GM23338 (cell line): ENCODE data around the gene VN1R5. TPM values are rescaled to one million over a fixed set of nuclear protein-coding genes. Genes with fewer than 3 reads are reported as not detected.

Source experiments
- ATAC-seq: fragments of 200-7000 bp; cut with Tn5 transposase; 3 replicates; pipeline ENCODE4 v1.9.1; 2020
- DNase-seq: peaks from one replicate; pipeline ENCODE4 v3.0.0-alpha.2; 2015; ENCODE audit warnings: low spot score
- H2AFZ ChIP-seq: fragments of 200-600 bp; sonication (generic); 2 replicates; pipeline ENCODE4 v1.8.0; 2016; ENCODE audit warnings: antibody characterized with exemption, mild to moderate bottlenecking, moderate library complexity
- H3F3A ChIP-seq: fragments of 200-600 bp; sonication (generic); replicated peaks from 2 replicates; pipeline ENCODE4 v1.8.0; 2017; ENCODE audit warnings: antibody characterized with exemption, mixed run types, low read depth
- H3K27ac ChIP-seq: fragments of 200-600 bp; sonication (generic); 2 replicates; pipeline ENCODE4 v1.6.1; 2016; ENCODE audit warnings: low read depth
- H3K27me3 ChIP-seq: fragments of 200-600 bp; sonication (generic); 2 replicates; pipeline ENCODE4 v1.8.0; 2016; ENCODE audit warnings: mild to moderate bottlenecking, mixed run types, moderate library complexity; ENCODE audit not compliant: insufficient read depth
- H3K36me3 ChIP-seq: fragments of 200-600 bp; sonication (generic); 2 replicates; pipeline ENCODE4 v1.8.0; 2016; ENCODE audit warnings: mild to moderate bottlenecking; ENCODE audit not compliant: insufficient read depth
- H3K4me1 ChIP-seq: fragments of 200-600 bp; sonication (generic); 2 replicates; pipeline ENCODE4 v1.8.0; 2016; ENCODE audit warnings: mild to moderate bottlenecking, moderate library complexity; ENCODE audit not compliant: insufficient read depth
- H3K4me2 ChIP-seq: fragments of 200-600 bp; sonication (generic); 2 replicates; pipeline ENCODE4 v1.7.1; 2017; ENCODE audit warnings: mixed run types
- H3K4me3 ChIP-seq: fragments of 200-600 bp; sonication (generic); 2 replicates; pipeline ENCODE4 v1.6.1; 2016; ENCODE audit warnings: mixed run types
- H3K79me2 ChIP-seq: fragments of 200-600 bp; sonication (generic); replicated peaks from 2 replicates; pipeline ENCODE4 v1.8.0; 2017; ENCODE audit warnings: mild to moderate bottlenecking; ENCODE audit not compliant: insufficient read depth
- H3K9me2 ChIP-seq: fragments of 200-600 bp; sonication (generic); 2 replicates; pipeline ENCODE4 v1.8.0; 2017; ENCODE audit not compliant: insufficient read depth
- H4K20me1 ChIP-seq: fragments of 200-600 bp; sonication (generic); replicated peaks from 2 replicates; pipeline ENCODE4 v1.8.0; 2017; ENCODE audit warnings: mild to moderate bottlenecking; ENCODE audit not compliant: insufficient read depth
- H3K27ac Mint-ChIP-seq: 2 replicates; pipeline ENCODE4 v1.8.0; 2020; ENCODE audit warnings: inconsistent platforms, mild to moderate bottlenecking, moderate library complexity, mixed read lengths
- H3K27me3 Mint-ChIP-seq: 3 replicates; pipeline ENCODE4 v1.8.0; 2022; ENCODE audit warnings: low read depth, mild to moderate bottlenecking, moderate library complexity, mixed read lengths, inconsistent platforms; ENCODE audit not compliant: insufficient read depth, poor library complexity
- H3K36me3 Mint-ChIP-seq: 3 replicates; pipeline ENCODE4 v1.8.0; 2021; ENCODE audit warnings: low read depth, mild to moderate bottlenecking, inconsistent platforms, moderate library complexity, mixed read lengths
- H3K4me1 Mint-ChIP-seq: 3 replicates; pipeline ENCODE4 v1.8.0; 2020; ENCODE audit warnings: mild to moderate bottlenecking, inconsistent platforms, mixed read lengths
- H3K4me3 Mint-ChIP-seq: 3 replicates; pipeline ENCODE4 v1.8.0; 2021; ENCODE audit warnings: moderate library complexity, mild to moderate bottlenecking, inconsistent platforms, mixed read lengths
- H3K9me3 Mint-ChIP-seq: 3 replicates; pipeline ENCODE4 v1.8.0; 2020; ENCODE audit warnings: moderate library complexity, mild to moderate bottlenecking, inconsistent platforms, mixed read lengths
- ZNF114 ChIP-seq: fragments of 250-450 bp; sonication (Bioruptor Pico); IDR thresholded peaks from 2 replicates; pipeline ENCODE4 v1.5.0; 2020; ENCODE audit warnings: mild to moderate bottlenecking, moderate library complexity
- ZNF331 ChIP-seq: fragments of 250-450 bp; sonication (Bioruptor Pico); IDR thresholded peaks from 2 replicates; pipeline ENCODE4 v1.5.0; 2020; ENCODE audit warnings: low read depth, mild to moderate bottlenecking, moderate library complexity
- polyA plus RNA-seq: library from polyadenylated mRNA; unstranded; fragments of >200 nt; fragmentation: Nextera tagmentation; extraction: Ambion mirVana; gene quantifications from 2 replicates; pipeline ENCODE4 v1.2.1, GENCODE V29; 2016
- total RNA-seq: library from RNA; depleted of rRNA; stranded (reverse); fragments of >200 nt; shearing (Covaris generic); gene quantifications from 2 replicates; pipeline ENCODE4 v1.2.3, GENCODE V29; 2014
- TF ChIP-seq, protein P1 (sequence below): fragments of 250-450 bp; sonication (Bioruptor Pico); IDR thresholded peaks from 2 replicates; pipeline ENCODE4 v1.5.0; 2020; ENCODE audit warnings: mild to moderate bottlenecking, moderate library complexity

Gene VN1R5
- total and polyA plus RNA-seq, 2 experiments from 2014 or later: not detected

GRCh38 chr1:247290576-247290975 lies 34.7 kb downstream of the VN1R5 start (continued):
- TF ChIP-seq, protein P1, sequence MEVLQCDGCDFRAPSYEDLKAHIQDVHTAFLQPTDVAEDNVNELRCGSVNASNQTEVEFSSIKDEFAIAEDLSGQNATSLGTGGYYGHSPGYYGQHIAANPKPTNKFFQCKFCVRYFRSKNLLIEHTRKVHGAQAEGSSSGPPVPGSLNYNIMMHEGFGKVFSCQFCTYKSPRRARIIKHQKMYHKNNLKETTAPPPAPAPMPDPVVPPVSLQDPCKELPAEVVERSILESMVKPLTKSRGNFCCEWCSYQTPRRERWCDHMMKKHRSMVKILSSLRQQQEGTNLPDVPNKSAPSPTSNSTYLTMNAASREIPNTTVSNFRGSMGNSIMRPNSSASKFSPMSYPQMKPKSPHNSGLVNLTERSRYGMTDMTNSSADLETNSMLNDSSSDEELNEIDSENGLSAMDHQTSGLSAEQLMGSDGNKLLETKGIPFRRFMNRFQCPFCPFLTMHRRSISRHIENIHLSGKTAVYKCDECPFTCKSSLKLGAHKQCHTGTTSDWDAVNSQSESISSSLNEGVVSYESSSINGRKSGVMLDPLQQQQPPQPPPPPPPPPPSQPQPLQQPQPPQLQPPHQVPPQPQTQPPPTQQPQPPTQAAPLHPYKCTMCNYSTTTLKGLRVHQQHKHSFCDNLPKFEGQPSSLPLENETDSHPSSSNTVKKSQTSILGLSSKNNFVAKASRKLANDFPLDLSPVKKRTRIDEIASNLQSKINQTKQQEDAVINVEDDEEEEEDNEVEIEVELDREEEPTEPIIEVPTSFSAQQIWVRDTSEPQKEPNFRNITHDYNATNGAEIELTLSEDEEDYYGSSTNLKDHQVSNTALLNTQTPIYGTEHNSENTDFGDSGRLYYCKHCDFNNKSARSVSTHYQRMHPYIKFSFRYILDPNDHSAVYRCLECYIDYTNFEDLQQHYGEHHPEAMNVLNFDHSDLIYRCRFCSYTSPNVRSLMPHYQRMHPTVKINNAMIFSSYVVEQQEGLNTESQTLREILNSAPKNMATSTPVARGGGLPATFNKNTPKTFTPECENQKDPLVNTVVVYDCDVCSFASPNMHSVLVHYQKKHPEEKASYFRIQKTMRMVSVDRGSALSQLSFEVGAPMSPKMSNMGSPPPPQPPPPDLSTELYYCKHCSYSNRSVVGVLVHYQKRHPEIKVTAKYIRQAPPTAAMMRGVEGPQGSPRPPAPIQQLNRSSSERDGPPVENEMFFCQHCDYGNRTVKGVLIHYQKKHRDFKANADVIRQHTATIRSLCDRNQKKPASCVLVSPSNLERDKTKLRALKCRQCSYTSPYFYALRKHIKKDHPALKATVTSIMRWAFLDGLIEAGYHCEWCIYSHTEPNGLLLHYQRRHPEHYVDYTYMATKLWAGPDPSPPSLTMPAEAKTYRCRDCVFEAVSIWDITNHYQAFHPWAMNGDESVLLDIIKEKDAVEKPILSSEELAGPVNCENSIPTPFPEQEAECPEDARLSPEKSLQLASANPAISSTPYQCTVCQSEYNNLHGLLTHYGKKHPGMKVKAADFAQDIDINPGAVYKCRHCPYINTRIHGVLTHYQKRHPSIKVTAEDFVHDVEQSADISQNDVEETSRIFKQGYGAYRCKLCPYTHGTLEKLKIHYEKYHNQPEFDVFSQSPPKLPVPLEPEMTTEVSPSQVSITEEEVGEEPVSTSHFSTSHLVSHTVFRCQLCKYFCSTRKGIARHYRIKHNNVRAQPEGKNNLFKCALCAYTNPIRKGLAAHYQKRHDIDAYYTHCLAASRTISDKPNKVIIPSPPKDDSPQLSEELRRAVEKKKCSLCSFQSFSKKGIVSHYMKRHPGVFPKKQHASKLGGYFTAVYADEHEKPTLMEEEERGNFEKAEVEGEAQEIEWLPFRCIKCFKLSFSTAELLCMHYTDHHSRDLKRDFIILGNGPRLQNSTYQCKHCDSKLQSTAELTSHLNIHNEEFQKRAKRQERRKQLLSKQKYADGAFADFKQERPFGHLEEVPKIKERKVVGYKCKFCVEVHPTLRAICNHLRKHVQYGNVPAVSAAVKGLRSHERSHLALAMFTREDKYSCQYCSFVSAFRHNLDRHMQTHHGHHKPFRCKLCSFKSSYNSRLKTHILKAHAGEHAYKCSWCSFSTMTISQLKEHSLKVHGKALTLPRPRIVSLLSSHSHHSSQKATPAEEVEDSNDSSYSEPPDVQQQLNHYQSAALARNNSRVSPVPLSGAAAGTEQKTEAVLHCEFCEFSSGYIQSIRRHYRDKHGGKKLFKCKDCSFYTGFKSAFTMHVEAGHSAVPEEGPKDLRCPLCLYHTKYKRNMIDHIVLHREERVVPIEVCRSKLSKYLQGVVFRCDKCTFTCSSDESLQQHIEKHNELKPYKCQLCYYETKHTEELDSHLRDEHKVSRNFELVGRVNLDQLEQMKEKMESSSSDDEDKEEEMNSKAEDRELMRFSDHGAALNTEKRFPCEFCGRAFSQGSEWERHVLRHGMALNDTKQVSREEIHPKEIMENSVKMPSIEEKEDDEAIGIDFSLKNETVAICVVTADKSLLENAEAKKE: no peak

DNA sequence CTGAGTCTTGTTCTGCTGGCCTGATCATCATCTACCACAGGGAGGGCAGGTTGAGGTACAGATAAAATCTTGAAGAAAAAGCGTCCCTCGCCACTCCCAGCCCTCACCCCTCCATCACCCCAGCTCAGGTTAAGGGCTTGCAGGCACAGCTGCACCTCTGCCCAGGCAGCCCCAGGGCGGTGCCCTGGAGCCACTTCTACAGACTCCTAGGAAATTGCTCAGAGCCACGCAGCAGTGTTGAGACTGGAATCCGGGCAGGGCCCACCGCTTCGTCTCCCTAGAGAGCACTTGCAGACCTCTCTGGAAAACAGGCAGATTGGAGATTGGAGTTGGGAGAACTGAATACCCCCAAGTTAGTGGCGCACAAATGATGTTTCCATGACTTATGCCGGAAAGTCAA lies 35.3 kb downstream of the VN1R5 start:
- peaks cover 19% of the 10 kb centered on the region for H3K36me3 Mint-ChIP-seq
- Histone ChIP-seq H4K20me1 (no peaks in the 10 kb centered on the region), H3K36me3 (no peaks in the 10 kb centered on the region), H3F3A (no peaks in the 10 kb centered on the region; the same call in 1 of the 2 replicates), H2AFZ (no peak overlapping the region), H3K4me2 (no peak overlapping the region), H3K4me1 (peaks cover 44% of the 10 kb centered on the region), H3K27me3 (no peaks in the 10 kb centered on the region), H3K27ac (no peak overlapping the region), H3K4me3 (no peak overlapping the region), H3K9me2 (0 out of 2 replicates have a peak, but pooled peaks cover 3% of the 10 kb centered on the region), H3K79me2 (no peaks in the 10 kb centered on the region)
- H3K4me1 Mint-ChIP-seq: peaks cover 52% of the 10 kb centered on the region
- no peak overlapping the region for H3K27ac Mint-ChIP-seq
- H3K27me3 Mint-ChIP-seq: peaks cover 10% of the 10 kb centered on the region
- ATAC-seq (no peak), DNase-seq (no peak)
- H3K4me3 Mint-ChIP-seq: no peak overlapping the region
- TF ChIP-seq ZNF331: no peak
- TF ChIP-seq ZNF114: no peak
- TF ChIP-seq, protein P1: no peak
- peaks cover 13% of the 10 kb centered on the region for H3K9me3 Mint-ChIP-seq
